Tibial artery (tissue), 4 donors: ENCODE measurements around the gene TBX3.

Source experiments
- DNase-seq, 2 donors: peaks; one replicate each; pipeline ENCODE4 v3.0.0-alpha.2; 2019
- H3K27ac ChIP-seq, 2 donors: fragments of 200-600 bp; sonication (generic) in 1 of 2; 1 replicate in 1 of 2; 2 replicates in 1 of 2; pipeline ENCODE4 v1.5.1; 2018 to 2019; ENCODE audit warnings: mild to moderate bottlenecking in 1 of 2
- H3K27me3 ChIP-seq, 2 donors: fragments of 200-600 bp; sonication (generic) in 1 of 2; one replicate each; pipeline versions ENCODE4 v1.5.1 to v1.6.0; 2016 to 2019
- H3K36me3 ChIP-seq, 3 donors: fragments of 200-600 bp; sonication (generic) in 2 of 3; one replicate each; pipeline ENCODE4 v1.5.1; 2016 to 2019; ENCODE audit warnings: mild to moderate bottlenecking in 2 of 3
- H3K4me1 ChIP-seq, 4 donors: fragments of 200-600 bp; sonication (generic) in 2 of 4; 1 replicate in 3 of 4; 2 replicates in 1 of 4; pipeline ENCODE4 v1.5.1; 2016 to 2019
- H3K4me3 ChIP-seq, 2 donors: fragments of 200-600 bp; sonication (generic) in 1 of 2; 1 replicate in 1 of 2; 2 replicates in 1 of 2; pipeline ENCODE4 v1.5.1; 2018 to 2019; ENCODE audit warnings: mild to moderate bottlenecking in 2 of 2
- H3K9me3 ChIP-seq, 3 donors: fragments of 200-600 bp; sonication (generic) in 1 of 3; one replicate each; pipeline ENCODE4 v1.5.1; 2016 to 2019
- intact Hi-C: fragments of 100-400 bp; cut with DNase I; formaldehyde crosslinking; loops from one replicate; pipeline ENCODE4 v1.15.0; 2023; ENCODE audit warnings: low total_unique reads
- TF ChIP-seq, protein P1 (sequence below), 2 experiments: fragments of 200-600 bp in 1 of 2; fragments of 450-650 bp in 1 of 2; IDR thresholded peaks; one replicate each; pipeline ENCODE4 v1.5.1; 2017 to 2019; ENCODE audit warnings: antibody characterized with exemption in 2 of 2, mild to moderate bottlenecking in 1 of 2, moderate library complexity in 1 of 2

The TBX3 gene

DNA sequence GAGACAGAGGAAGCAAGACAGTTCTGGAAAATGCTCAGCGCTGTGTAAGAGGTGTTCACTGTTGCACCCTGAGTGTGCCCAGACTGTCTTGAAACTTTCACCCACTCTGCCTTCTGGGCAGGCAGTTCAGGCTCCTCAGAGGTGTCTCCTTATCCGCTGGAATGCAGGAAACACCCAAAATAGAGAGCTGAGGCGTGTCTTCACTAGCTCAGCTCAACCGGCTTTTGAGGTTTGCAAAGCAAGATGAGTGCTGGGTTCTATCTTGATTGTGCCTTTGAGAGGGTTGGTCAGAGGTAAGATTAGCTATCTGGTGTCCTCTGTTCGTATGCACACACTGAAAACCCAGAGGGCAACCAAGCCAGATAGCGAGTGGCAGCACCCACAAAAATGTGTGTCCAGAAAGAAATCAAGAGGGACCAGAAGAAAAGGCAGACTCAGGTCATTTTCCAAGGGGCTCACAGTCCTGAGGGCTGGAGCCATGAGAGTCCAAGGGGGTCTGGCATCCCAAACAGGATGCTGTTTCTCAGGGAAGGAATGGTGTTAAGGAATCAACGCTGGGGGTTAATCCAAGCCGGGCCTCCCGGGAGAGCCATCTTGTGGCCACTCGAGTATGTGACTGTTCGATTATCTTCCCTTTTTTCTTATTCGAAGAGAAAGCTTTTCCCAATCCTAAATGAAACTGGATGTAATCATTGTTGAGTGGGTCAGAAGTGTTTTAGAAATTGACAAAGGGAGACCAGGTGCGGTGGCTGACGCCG, 47.1 kb downstream of the TBX3 start:
- H3K27me3 ChIP-seq = no peaks in the 10 kb centered on the region
- TF ChIP-seq, protein P1, sequence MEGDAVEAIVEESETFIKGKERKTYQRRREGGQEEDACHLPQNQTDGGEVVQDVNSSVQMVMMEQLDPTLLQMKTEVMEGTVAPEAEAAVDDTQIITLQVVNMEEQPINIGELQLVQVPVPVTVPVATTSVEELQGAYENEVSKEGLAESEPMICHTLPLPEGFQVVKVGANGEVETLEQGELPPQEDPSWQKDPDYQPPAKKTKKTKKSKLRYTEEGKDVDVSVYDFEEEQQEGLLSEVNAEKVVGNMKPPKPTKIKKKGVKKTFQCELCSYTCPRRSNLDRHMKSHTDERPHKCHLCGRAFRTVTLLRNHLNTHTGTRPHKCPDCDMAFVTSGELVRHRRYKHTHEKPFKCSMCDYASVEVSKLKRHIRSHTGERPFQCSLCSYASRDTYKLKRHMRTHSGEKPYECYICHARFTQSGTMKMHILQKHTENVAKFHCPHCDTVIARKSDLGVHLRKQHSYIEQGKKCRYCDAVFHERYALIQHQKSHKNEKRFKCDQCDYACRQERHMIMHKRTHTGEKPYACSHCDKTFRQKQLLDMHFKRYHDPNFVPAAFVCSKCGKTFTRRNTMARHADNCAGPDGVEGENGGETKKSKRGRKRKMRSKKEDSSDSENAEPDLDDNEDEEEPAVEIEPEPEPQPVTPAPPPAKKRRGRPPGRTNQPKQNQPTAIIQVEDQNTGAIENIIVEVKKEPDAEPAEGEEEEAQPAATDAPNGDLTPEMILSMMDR (IDR thresholded peaks at IDR 0.05) = no peak
- no peak overlapping the region for H3K4me3 ChIP-seq
- intact Hi-C loops = no loop called here
- no peak overlapping the region for H3K27ac ChIP-seq
- H3K9me3 ChIP-seq = no peaks in the 10 kb centered on the region
- no peak for DNase-seq
- H3K4me1 ChIP-seq = peaks cover 0 to 4% (median 0%) of the 10 kb centered on the region in 4 donors
- H3K36me3 ChIP-seq = no peaks in the 10 kb centered on the region

DNA sequence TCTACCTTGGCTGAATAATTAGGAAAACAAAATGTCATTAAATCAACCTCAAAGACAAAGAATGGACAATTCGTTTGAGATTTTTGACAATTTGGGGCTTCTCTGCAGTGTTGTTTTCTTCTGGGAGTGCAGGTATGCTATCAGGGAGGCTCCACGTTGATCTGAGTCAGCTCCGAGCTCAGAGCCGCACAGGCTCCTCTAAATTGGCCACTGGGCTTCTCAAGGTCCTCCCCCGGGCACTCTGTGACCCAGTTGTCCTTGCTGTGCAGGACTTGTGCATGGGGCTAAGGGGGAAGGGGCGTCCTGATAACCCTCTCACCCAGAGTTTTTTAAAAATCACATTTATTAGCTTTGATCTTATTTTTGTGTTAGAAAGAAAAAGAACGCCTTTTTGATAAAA, 52.7 kb downstream of the TBX3 start:
- Histone ChIP-seq H3K27ac (no peak overlapping the region), H3K9me3 (no peaks in the 10 kb centered on the region), H3K4me1 (peaks cover 0 to 4% (median 0%) of the 10 kb centered on the region in 4 donors), H3K4me3 (no peak overlapping the region), H3K36me3 (no peaks in the 10 kb centered on the region), H3K27me3 (peaks cover 0 to 7% of the 10 kb centered on the region in 2 donors)
- DNase-seq = no peak
- TF ChIP-seq, protein P1 (IDR thresholded peaks at IDR 0.05) = no peak
- intact Hi-C loops = no loop called here

DNA sequence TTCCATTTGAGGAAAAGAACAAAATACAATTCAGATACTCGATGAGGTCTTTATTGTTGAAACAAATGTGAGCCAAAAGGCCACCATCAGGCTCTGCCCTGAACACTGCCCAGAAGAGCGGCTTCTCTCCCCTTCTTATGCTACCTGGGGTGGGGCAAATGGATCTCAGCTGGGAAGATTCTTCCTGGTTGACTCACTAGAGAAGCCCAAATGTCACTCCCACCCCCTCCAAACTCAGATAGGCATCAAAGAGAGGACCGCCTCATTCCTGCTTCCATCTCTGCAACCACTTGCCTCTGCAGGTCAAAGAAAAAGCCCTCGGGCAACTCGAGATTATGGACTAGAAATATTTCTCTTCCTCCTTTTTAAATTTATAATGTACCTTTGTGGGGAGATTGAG, 55.8 kb downstream of the TBX3 start:
- H3K27me3 ChIP-seq = peaks cover 0 to 7% of the 10 kb centered on the region in 2 donors
- intact Hi-C loops = no loop called here
- TF ChIP-seq, protein P1 (IDR thresholded peaks at IDR 0.05) = no peak

DNA sequence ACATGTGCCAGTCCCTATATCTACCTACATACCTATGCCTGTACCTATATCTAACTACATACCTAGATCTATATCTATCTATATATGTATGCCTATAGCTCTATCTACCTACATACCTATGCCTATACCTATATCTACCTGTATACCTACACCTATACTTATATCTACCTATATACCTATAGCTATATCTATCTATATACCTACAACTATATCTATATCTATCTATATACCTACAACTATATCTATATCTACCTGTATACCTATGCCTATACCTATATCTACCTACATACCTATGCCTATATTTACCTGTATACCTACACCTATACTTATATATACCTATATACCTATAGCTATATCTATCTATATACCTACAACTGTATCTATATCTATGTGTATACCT, 56.6 kb downstream of the TBX3 start:
- Histone ChIP-seq H3K27me3 (peaks cover 0 to 7% of the 10 kb centered on the region in 2 donors), H3K9me3 (no peaks in the 10 kb centered on the region), H3K4me1 (no peaks in the 10 kb centered on the region)

More for the DNA sequence above, 55.8 kb downstream of the TBX3 start:
- Histone ChIP-seq H3K36me3 (no peaks in the 10 kb centered on the region), H3K4me1 (no peaks in the 10 kb centered on the region), H3K9me3 (no peaks in the 10 kb centered on the region), H3K4me3 (no peak overlapping the region), H3K27ac (no peak overlapping the region)
- no peak for DNase-seq

DNA sequence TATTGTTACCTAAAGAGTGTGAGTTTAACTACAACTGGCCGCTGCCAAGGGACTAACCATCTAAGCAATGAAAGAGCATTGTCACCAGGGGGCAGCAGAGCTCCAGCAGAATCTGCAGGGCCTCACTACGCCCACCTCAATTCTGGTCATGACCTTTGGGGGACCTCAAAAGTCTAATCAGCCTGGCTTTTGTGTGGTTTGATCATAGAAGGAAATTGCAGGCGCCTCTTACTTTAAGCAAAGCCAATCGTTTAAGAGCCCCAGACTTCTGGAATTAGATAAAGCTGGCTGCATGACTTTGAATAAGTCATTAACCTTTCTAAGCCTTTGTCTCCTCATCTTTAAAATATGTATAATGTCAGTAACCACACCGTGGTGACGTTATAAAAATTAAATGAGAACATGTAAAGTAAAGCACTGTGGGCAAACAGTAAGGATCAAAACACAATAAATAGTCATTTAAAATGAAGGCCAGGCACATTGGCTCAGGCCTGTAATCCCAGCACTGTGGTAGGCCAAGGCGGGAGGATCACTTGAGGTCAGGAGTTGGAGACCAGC, 58.6 kb downstream of the TBX3 start:
- Histone ChIP-seq H3K27me3 (peaks cover 0 to 7% of the 10 kb centered on the region in 2 donors), H3K9me3 (peaks cover 0 to 6% (median 5%) of the 10 kb centered on the region in 3 donors), H3K4me1 (no peaks in the 10 kb centered on the region), H3K4me3 (no peak overlapping the region), H3K36me3 (no peaks in the 10 kb centered on the region), H3K27ac (no peak overlapping the region)
- DNase-seq = no peak
- intact Hi-C loops = no loop called here
- TF ChIP-seq, protein P1 (IDR thresholded peaks at IDR 0.05) = no peak

More for the DNA sequence above, 56.6 kb downstream of the TBX3 start:
- DNase-seq = no peak
- H3K36me3 ChIP-seq = no peaks in the 10 kb centered on the region
- intact Hi-C loops = no loop called here
- H3K27ac ChIP-seq = no peak overlapping the region
- TF ChIP-seq, protein P1 (IDR thresholded peaks at IDR 0.05) = no peak
- H3K4me3 ChIP-seq = no peak overlapping the region
